ENCODE results near the gene USP37. TPM values are rescaled to one million over a fixed set of nuclear protein-coding genes. Genes with fewer than 3 reads are reported as not detected.
A peak's percentile ranks its signal among the peaks of the same experiment; 100 is the strongest.

USP37 gene
- total and polyA plus RNA-seq, 2 of the 13 experiments (the other 11 are each of a cell fraction or from before 2014, with no cell fraction given), result 6.5 to 30.6 TPM

DNA sequence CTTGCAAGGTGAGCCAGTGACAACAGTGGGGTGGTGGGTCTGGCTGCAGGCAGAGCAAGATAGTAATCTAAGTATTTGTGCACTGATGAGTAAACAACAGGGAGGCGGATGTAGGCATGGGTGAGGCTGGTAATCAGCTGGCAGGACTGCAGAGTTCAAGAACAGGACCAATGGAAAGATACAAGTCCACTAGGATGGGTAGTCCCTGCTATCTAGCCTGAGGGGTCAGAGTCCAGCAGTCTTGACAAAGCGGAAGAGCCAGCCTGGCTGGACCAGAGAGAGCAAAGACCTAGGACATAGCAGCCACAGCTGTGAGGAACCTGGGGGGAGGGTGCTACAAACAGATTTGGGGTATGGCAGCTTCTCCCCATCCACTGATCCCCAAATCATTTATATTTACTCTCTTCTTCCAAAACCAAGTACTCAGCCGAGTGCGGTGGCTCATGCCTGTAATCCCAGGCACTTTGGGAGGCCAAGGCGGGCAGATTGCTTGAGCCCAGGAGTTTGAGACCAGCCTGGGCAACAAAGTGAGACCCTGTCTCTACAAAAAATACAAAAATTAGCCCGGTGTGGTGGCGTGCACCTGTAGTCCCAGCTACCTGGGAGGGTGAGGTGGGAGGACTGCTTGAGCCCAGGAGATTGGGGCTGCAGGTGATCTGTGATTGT lies 123.3 kb downstream of the USP37 start (continued):
- TF ChIP-seq, protein P1, sequence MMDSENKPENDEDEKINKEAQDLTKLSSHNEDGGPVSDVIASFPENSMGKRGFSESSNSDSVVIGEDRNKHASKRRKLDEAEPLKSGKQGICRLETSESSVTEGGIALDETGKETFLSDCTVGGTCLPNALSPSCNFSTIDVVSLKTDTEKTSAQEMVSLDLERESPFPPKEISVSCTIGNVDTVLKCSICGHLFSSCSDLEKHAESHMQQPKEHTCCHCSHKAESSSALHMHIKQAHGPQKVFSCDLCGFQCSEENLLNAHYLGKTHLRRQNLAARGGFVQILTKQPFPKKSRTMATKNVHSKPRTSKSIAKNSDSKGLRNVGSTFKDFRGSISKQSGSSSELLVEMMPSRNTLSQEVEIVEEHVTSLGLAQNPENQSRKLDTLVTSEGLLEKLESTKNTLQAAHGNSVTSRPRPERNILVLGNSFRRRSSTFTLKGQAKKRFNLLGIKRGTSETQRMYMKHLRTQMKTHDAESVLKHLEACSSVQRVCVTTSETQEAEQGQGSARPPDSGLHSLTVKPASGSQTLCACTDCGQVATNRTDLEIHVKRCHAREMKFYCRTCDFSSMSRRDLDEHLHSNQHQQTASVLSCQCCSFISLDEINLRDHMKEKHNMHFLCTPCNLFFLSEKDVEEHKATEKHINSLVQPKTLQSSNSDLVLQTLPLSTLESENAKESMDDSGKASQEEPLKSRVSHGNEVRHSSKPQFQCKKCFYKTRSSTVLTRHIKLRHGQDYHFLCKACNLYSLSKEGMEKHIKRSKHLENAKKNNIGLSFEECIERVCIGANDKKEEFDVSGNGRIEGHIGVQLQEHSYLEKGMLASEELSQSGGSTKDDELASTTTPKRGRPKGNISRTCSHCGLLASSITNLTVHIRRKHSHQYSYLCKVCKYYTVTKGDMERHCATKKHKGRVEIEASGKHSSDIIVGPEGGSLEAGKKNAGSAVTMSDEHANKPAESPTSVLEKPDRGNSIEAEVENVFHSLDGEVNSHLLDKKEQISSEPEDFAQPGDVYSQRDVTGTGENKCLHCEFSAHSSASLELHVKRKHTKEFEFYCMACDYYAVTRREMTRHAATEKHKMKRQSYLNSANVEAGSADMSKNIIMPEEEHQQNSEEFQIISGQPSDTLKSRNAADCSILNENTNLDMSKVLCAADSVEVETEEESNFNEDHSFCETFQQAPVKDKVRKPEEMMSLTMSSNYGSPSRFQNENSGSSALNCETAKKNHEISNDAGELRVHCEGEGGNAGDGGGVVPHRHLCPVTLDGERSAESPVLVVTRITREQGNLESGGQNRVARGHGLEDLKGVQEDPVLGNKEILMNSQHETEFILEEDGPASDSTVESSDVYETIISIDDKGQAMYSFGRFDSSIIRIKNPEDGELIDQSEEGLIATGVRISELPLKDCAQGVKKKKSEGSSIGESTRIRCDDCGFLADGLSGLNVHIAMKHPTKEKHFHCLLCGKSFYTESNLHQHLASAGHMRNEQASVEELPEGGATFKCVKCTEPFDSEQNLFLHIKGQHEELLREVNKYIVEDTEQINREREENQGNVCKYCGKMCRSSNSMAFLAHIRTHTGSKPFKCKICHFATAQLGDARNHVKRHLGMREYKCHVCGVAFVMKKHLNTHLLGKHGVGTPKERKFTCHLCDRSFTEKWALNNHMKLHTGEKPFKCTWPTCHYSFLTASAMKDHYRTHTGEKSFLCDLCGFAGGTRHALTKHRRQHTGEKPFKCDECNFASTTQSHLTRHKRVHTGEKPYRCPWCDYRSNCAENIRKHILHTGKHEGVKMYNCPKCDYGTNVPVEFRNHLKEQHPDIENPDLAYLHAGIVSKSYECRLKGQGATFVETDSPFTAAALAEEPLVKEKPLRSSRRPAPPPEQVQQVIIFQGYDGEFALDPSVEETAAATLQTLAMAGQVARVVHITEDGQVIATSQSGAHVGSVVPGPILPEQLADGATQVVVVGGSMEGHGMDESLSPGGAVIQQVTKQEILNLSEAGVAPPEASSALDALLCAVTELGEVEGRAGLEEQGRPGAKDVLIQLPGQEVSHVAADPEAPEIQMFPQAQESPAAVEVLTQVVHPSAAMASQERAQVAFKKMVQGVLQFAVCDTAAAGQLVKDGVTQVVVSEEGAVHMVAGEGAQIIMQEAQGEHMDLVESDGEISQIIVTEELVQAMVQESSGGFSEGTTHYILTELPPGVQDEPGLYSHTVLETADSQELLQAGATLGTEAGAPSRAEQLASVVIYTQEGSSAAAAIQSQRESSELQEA (CRISPR knock-in tag; IDR thresholded peaks at IDR 0.05; ENCODE audit: not compliant biosample characterization), result no peak
- TF ChIP-seq, protein P2, sequence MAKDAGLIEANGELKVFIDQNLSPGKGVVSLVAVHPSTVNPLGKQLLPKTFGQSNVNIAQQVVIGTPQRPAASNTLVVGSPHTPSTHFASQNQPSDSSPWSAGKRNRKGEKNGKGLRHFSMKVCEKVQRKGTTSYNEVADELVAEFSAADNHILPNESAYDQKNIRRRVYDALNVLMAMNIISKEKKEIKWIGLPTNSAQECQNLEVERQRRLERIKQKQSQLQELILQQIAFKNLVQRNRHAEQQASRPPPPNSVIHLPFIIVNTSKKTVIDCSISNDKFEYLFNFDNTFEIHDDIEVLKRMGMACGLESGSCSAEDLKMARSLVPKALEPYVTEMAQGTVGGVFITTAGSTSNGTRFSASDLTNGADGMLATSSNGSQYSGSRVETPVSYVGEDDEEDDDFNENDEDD (CRISPR knock-in tag; IDR thresholded peaks at IDR 0.05; ENCODE audit: borderline replicate concordance), result peak; percentile 20; the same call in 1 of the 2 replicates
- TF ChIP-seq SIX4 (CRISPR knock-in tag; IDR thresholded peaks at IDR 0.05) (peak; percentile 64; the same call in 1 of the 2 replicates), SP4 (CRISPR knock-in tag; IDR thresholded peaks at IDR 0.05) (peak; percentile 82; the same call in 1 of the 2 replicates), JDP2 (CRISPR knock-in tag; IDR thresholded peaks at IDR 0.05; ENCODE audit: borderline replicate concordance) (no peak), ZFP36 (IDR thresholded peaks at IDR 0.05; ENCODE audit: borderline replicate concordance, low read depth, low read length, partially characterized antibody) (no peak), RBM22 (optimal IDR thresholded peaks at IDR 0.05; ENCODE audit: low read length) (no peak), ZNF747 (CRISPR knock-in tag; IDR thresholded peaks at IDR 0.05; ENCODE audit: borderline replicate concordance) (peak; percentile 98), ZNF607 (CRISPR knock-in tag; IDR thresholded peaks at IDR 0.05; ENCODE audit: borderline replicate concordance) (no peak), TARDBP (CRISPR knock-in tag; IDR thresholded peaks at IDR 0.05) (peak; percentile 100), EP300 (IDR thresholded peaks at IDR 0.05; ENCODE audit: low read depth in 2 of 2, low read length in 2 of 2) (peak; percentile 49 to 94; a peak in 3 of 4 replicates), EP300 (CRISPR knock-in tag; IDR thresholded peaks at IDR 0.05; ENCODE audit: borderline replicate concordance) (peak; percentile 74; the same call in 1 of the 2 replicates), TBP (CRISPR knock-in tag; IDR thresholded peaks at IDR 0.05) (no peak), NCOA2 (CRISPR knock-in tag; IDR thresholded peaks at IDR 0.05) (peak; percentile 93)
- TF ChIP-seq, protein P3, sequence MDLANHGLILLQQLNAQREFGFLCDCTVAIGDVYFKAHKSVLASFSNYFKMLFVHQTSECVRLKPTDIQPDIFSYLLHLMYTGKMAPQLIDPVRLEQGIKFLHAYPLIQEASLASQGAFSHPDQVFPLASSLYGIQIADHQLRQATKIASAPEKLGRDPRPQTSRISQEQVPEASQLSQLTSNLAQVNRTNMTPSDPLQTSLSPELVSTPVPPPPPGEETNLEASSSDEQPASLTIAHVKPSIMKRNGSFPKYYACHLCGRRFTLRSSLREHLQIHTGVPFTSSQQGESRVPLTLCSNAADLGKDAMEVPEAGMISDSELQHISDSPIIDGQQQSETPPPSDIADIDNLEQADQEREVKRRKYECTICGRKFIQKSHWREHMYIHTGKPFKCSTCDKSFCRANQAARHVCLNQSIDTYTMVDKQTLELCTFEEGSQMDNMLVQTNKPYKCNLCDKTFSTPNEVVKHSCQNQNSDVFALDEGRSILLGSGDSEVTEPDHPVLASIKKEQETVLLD (CRISPR knock-in tag; IDR thresholded peaks at IDR 0.05; ENCODE audit: low read depth), result no peak

Measured in HepG2 (cell line).